ENCODE data around the gene ARHGAP6.

Gene ARHGAP6

GRCh38 chrX:11272290-11272689 is 393.4 kb downstream of the ARHGAP6 start:
- DNase-seq (ENCODE audit: low read depth) = no peak
- TF ChIP-seq CTCF (conservative IDR thresholded peaks at IDR 0.05; ENCODE audit: low read length) = no peak
- no peak overlapping the region for H3K4me3 ChIP-seq (ENCODE audit: low read length)

- no peak for DNase-seq (ENCODE audit: low read depth)
- no peak overlapping the region for H3K4me3 ChIP-seq (ENCODE audit: low read length)
- TF ChIP-seq CTCF (conservative IDR thresholded peaks at IDR 0.05; ENCODE audit: low read length) = no peak
Observed at GRCh38 chrX:11269996-11270395, 395.7 kb downstream of the ARHGAP6 start.

GRCh38 chrX:11269006-11269405 is 396.7 kb downstream of the ARHGAP6 start:
- no peak for TF ChIP-seq CTCF (conservative IDR thresholded peaks at IDR 0.05; ENCODE audit: low read length)
- no peak for DNase-seq (ENCODE audit: low read depth)
- no peak overlapping the region for H3K4me3 ChIP-seq (ENCODE audit: low read length)

- no peak overlapping the region for H3K4me3 ChIP-seq (ENCODE audit: low read length)
- TF ChIP-seq CTCF (conservative IDR thresholded peaks at IDR 0.05; ENCODE audit: low read length) = no peak
- peak; percentile 11 for DNase-seq (ENCODE audit: low read depth)
Observed at GRCh38 chrX:11267425-11267824, 398.3 kb downstream of the ARHGAP6 start.

GRCh38 chrX:11266573-11267003 is 399.1 kb downstream of the ARHGAP6 start:
- TF ChIP-seq CTCF (conservative IDR thresholded peaks at IDR 0.05; ENCODE audit: low read length) = no peak
- no peak overlapping the region for H3K4me3 ChIP-seq (ENCODE audit: low read length)
- DNase-seq (ENCODE audit: low read depth) = no peak

GRCh38 chrX:11265352-11265751 is 400.4 kb downstream of the ARHGAP6 start:
- H3K4me3 ChIP-seq (ENCODE audit: low read length) = no peak overlapping the region
- DNase-seq (ENCODE audit: low read depth) = no peak
- no peak for TF ChIP-seq CTCF (conservative IDR thresholded peaks at IDR 0.05; ENCODE audit: low read length)

- no peak for TF ChIP-seq CTCF (conservative IDR thresholded peaks at IDR 0.05; ENCODE audit: low read length)
- DNase-seq (ENCODE audit: low read depth) = no peak
- H3K4me3 ChIP-seq (ENCODE audit: low read length) = no peak overlapping the region
Observed at GRCh38 chrX:11264925-11265324, 400.8 kb downstream of the ARHGAP6 start.
